Measurements from ENCODE around the gene ASCC2.
"Not testable (repeated sequence)": the region's sequence is repeated elsewhere in the genome, so short reads cannot be mapped to it uniquely, and the experiment has no call there.

ASCC2 gene

DNA sequence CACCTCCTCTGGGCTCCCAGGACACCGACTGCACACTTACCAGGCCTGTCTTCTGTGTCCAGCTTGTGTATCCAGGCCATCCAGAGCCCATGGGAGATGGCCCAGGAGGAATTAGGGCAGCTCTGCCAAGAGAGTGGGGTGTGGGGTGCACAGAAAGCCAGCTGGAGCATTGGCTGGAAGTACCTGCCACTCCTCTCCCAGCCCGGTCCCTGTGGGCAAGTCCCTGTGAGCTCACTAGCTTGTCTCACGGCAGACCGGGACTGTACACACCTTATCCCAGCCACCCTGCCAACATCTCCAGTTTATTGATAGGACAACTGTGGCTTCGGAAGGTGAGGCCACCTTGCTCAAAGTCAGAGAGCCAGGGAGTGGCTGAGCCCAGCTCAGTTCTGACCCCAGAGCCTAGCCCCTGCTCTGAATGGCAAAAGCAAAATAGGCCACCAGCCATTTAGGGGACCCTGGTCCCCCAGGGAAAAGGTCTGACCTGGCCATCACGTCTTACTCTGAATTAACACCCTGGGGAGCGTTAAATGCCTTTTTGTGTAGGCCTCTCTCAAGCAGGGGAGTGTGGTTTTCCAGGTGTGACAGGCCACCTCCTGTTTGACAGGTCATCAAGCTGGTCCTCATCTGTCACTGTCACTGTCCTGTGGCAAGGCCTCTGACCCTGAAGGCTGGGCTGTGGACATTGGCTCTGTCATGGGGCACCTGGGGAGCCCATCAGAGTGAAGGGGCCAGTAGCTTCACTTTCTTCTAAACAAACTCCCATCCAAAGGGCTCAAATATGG, 55.8 kb downstream of the ASCC2 start:
- DNase-seq, result no peak

DNA sequence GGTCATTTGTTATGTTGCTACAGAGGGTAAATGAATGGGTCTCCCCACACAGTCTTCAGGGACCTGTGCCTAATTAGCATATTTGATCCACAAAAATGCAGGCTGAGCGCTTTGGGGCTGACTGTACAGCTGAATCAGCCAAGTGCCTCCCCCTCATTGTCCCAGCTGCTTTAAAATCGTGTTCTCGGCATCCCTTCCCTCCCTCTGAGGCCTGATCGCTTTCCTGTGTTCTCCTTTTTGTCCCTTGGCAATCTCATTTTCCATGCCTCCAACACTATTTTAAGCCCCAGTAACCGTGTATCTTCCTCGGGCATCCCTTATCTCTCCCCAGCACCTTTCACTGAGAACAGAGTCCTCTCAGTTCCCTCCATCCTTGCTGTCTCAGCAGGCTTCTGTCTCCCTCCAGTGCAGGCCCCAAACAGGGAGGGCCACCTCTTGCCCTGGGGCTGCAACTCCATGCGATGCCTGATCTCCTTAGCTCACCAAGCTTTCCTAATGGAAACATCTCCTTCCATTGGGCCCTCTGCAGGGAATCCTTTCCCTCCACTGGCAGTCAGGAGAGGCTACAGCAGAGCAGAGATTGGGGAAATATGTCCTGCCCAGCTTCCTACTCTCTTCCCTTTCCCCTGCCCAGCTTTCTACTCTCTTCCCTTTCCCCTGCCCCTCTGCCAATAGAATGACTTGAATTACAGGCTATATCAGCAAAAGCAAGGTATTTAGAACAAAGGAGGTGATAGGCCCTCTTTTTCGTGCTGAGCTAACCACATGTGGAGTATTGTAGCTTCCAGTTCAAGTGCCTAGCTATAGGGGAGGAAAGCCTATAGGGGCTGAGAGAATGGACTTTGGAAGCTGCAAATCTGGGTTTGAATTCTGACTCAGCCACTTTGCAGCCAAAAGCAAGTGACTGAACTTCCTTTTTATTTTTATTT, 57.1 kb downstream of the ASCC2 start:
- DNase-seq, result no peak

DNA sequence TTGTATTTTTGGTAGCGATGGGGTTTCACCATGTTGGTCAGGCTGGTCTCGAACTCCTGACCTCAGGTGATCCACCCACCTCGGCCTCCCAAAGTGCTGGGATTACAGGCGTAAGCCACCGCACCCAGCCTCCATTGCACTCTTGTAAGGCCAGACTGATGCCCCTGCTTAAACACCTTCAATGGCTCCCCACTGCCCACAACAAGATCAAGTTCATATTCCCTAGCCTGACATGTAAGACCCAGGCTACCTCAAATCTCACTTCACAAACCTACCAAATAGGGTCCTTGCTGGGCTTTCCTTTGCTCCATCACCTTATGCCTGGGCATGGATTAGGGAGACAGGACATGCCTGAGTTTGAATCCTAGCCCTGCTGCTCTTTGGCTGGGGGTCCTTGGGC, 57.9 kb downstream of the ASCC2 start:
- no peak for DNase-seq

DNA sequence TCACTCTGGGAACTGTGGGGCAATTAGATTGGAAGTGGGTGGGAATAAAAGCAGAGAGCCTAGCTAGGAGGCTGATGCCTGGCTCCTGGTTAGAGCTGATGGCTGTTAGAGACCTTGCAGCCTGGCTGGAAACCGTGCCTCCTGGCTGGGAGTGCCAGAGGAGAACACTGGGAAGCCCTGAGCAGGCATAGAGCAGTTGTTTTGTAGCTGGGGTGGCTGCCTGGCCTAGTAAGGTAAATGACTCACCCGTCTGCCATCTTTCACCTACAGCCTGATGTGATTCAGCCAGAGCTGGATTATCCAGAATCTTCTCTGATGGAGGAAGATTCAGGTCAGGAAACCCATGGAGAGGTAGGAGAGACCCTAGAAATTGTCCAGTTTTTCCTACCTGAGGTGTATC, 64.8 kb downstream of the ASCC2 start:
- no peak for DNase-seq

DNA sequence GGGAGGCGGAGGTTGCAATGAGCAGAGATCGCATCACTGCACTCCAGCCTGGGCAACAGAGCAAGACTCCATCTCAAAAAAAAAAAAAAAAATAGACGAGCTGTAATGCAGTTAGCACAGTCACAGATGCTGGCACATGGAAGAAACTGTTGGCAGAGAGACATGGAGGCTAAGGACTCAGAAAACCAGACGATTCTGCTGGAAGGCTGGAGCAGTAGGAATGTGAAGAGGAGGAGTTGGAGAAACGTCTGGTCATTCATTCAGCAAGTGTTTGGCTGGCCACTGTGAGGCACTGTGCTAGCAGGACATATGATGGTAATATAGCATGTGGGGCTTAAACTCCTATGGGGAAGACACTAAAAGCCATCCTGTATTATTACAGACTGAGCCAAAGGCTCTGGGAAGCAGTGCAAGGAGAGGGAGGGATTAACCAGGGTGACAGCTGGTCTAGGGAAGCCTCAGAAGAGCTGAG, 65.9 kb downstream of the ASCC2 start:
- peak; percentile 22 for DNase-seq

DNA sequence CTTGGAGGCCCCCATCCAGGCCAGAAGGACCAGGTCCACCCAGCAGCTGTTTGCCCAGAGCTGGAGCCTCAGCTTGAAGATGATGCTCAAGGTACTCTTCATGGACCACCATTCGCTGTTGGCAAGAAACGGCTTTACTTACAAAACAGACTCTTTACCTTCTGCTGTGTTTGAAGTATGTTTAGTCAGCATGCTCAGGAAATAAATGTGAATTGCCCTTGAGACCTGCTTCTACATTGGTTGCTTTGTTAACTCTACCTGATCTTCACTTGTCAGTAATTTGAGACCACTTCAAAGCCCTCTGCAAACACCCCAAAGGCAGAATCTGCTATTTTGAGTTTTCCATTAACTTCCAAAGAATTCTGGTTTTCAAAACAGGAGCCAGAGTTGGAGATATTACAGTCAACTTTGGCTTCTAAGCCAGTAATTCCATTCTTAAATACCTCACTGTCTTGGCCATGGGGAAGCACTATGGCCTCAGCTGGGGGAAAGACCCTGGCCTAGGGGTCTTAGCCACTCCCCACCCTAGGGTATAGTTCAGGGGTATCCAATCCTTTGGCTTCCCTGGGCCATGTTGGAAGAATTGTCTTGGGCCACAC, 68.3 kb downstream of the ASCC2 start:
- no peak for DNase-seq

DNA sequence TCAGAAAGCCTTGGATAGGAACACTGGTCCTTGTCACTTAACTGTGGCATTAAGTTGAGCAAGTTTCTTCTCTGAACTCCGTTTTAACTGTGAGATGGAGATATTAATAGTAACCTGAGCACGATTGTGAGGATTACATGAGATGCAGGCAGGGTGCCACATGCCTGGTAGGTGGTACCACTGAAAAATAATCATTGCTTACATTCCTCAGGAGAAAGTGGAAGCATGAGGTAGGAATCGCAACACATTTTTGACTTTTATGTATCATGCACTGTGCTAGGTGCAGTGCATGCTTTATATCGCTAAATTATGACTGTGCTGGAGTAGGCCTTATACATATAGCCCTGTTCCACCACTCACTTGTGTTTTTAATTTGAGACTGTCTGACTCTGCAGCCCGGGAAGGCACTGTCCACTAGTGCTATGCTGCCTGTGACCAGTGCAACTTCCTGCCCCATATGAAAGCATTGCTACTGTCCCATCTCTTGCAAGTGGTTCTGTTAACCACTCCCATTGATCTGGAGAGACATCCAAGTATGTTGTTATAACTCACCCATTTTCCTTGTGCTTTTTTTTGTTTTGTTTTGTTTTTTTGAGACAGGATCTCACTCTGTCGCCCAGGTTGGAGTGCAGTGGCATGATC, 69.9 kb downstream of the ASCC2 start:
- peak; percentile 9 for DNase-seq

DNA sequence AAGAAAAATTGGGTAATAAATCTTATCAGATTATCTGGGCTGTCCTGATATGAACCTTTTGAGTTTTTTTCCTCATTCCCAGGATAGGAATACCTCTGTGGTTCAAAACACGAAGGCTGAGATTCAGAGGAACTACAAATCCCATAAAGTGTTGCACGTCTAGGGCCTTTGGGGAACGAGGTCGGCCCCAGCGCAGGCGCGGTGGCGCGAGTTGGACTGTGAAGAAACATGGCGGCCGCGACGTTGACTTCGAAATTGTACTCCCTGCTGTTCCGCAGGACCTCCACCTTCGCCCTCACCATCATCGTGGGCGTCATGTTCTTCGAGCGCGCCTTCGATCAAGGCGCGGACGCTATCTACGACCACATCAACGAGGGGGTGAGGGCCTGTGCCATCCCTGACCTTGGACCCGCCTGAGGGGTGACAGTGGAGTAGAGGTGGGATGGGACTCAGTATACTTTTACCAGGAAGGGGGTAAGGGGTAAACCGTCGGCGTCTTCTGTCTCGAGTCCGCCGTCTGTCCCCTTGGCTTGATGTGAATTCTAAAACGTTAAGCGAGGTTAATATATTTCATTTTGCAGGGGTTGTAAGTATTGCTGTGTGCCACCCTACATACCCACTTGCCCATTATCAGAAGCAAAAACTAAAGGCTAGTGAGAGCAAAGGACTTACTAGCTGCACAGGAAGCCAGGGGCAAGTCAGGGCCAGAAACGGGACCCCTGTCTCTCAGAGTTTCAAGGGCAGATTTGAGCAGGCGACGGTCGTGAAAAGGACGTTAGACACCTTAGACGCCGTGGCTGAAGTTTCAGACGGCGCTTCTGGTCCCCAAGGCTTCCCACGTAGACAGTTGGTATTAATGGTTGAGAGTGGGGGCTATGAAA, 70.7 kb downstream of the ASCC2 start, which contains the start of gene UQCR10:
TSS of gene UQCR10 (plus strand) at position 199 of the 881 bp plus-strand sequence. CDS start at position 229, 30 bp downstream.
- DNase-seq, result peak; percentile 96

DNA sequence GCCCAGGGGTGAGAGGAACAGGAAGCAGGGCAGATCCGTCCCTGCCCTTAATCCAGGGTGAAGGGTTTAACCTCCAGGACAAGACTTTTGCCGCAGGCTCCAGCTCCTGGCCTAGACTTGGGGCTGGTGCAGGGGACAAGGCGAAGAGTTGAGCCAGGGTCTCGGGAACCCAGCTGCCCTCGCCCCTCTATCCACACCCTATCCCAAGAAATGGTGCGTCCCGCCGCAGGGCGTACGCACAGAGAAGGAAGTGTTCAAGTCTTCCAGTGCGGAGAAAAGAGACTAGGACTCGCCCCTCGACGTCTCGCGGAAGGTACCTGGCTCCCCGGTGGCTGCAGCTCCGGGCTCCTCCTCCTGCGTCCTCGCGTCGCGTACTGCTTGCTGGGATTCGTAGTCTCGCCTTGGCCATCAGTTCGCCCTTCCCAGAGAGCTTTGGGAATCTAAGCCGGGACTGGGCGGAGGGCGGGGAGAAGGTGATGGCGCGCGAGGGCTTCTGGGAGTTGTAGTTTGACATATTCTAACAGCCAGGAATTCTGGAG, 71.4 kb downstream of the ASCC2 start, which contains the start of gene ZMAT5:
TSS of gene ZMAT5 (minus strand) at position 376 of the 539 bp plus-strand sequence. CDS start 18,463 bp downstream, outside the sequence.
- peak; percentile 97 for DNase-seq

DNA sequence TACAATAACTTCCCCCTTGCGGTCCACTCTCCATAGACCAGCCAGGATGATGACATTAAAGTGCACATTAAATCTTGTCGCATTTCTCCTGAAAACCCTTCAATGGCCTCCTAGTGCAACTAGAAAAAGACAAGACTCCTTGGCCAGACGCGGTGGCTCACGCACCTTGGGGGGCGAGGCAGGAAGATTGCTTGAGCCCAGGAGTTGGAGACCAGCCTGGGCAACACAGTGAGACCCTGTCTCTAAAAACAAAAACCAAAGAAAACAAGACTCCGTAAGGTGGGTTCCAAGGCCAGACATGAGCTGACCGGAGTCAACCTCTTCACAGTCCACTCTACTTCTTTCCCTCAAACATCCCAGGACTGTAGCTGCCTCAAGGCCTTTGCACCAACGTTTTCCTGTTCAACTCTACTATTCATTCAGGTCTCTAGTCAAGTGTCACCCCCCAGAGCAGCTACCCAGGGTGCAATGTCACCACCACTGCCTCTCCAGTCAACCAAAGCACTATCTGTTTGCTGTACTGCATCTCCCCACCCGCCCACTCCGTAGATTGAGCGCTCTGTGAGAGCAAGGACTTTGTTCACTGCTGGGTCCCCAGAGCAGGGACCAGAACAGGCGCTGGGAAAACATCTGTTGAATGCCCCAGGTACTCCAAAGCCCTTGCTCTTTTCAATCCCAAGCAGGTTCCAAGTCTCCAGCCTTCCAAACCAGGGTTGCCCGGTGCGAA, 72.0 kb downstream of the ASCC2 start:
- peak; percentile 21 for DNase-seq

DNA sequence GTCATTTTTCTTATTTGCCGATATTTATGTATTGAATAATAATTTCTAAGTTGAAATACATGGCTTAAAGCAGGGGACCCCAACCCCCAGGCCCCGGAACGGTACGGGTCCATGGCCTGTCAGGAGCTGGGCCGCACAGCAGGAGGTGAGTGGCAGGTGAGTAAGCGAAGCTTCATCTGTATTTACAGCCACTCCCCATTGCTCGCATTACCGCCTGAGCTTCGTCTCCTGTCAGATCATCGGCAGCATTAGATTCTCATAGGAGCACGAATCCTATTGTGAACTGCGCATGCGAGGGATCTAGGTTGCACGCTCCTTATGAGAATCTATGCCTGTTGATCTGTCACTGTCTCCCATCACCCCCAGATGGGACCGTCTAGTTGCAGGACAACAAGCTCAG, 75.8 kb downstream of the ASCC2 start:
- DNase-seq, result no peak

DNA sequence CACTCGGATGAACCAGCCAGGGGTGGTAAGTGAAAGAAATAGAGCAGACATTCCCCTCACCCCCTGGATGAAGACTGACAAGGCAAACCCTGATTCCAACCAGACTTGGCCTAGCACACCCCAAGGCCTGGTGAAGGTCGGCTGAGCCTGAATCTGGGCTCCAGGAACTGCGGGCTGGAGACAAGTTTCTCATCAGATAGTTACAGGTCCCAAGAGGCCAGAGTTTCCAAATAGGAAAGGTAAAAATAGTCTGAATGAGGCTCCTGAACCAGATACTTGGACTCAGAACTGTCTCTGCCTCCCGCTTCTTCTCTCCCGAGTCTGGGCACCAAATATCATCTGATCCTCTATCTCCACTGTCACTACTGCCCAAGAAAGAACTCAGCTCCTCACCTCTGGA, 79.1 kb downstream of the ASCC2 start:
- no peak for DNase-seq

DNA sequence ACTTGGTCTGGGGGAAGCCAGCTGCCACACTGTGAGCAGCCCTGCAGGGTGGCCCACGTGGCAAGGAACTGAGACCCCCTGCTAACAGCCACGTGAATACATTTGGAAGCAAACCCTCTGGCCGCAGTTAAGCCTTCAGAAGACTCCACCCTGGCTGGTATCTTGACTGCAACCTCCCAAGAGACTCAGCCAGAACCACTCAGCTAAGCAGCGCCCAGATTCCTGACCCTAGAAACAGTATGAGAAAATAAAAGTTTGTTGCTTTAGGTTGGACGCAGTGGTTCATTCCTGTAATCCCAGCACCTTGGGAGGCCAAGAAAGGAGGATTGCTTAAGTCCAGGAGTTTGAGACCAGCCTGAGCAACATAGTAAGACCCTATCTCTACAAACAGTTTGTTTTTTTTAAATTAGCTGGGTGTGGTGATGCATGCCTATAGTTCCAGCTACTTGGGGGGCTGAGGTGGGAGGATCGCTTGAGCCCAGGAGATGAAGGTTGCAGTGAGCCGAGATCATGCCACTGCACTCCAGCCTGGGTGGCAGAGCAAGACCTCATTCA, 79.9 kb downstream of the ASCC2 start:
- DNase-seq, result no peak

DNA sequence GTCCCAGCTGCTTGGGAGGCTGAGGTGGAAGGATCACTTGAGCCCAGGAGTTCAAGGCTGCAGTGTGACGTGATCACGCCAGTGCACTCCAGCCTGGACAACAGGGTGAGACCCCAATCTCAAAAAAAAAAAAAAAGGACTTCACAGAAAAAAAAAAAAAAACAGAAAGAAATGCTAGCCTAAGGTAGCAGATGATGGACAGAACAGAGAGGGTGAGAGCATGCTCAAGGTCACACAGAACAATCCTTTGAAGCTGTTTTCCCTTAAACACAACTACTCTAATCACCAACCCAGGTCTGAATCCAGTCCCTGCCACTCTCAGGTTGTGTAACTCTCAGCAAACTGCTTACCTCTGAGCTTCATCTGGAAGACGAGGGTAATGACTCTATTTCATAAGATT, 81.0 kb downstream of the ASCC2 start:
- DNase-seq, result no peak

DNA sequence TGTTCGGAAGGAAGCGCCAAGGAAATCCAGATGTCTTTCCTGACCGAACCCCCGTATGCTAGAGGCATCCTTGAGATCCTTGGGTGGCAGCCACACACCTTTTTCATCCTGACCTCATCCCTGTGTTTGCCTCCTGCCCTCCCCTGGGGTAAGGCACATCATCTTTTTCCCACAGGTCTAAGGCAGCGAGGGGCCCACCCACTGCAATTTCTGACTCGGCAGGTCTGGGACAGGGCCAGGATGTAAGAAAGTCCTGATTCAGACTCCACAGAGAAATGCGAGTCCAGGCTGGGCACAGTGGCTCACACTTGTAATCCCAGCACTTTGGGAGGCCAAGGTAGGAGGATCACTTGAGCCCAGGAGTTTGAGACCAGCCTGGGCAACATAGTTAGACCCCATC, 81.7 kb downstream of the ASCC2 start:
- DNase-seq, result no peak

DNA sequence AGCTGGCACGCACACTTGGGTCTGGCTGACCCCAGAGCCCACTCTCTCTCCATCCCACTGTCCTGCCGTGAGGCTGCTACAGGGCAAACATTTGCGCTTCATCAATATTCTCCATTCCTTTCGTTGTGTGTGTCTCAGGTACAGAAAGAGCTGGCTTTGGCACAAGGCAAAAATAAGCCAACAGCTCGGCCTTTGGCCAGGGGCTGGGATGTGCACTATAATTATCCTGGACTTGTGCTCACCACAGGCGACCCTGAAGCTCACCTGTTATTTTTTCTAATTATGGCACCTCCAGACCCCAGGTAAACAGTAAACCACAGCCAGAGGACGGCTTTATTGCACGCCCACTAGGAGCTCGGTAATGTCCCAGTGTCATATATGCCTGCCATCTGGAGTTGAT, 82.2 kb downstream of the ASCC2 start:
- no peak for DNase-seq

DNA sequence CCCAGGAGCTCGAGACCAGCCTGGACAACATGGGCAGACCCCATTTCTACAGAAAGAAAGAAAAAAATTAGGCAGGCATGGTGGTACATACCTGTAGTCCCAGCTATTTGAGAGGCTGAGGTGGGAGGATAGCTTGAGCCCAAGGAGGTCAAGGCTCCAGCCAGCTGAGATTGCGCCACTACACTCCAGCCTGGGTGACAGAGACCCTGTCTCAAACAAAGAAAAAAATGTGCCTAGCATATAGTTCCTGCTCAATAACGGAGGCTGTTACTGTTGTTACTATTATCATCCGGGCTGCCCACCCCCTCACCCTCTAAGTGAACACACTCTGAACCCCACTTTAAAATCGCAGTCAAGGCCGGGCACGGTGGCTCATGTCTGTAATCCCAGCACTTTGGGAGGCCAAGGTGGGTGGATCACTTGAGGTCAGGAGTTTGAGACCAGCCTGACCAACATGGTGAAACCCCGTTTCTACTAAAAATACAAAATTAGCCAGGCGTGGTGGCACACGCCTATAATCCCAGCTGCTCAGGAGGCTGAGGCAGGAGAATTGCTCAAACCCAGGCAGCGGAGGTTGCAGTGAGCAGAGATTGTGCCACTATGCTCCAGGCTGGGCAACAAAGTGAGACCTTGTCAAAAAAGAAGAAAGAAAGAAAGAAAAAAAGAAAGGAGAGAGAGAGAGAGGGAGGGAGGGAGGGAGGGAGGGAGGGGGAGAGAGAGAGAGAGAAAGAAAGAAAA, 83.2 kb downstream of the ASCC2 start:
- DNase-seq, result not testable (repeated sequence)

DNA sequence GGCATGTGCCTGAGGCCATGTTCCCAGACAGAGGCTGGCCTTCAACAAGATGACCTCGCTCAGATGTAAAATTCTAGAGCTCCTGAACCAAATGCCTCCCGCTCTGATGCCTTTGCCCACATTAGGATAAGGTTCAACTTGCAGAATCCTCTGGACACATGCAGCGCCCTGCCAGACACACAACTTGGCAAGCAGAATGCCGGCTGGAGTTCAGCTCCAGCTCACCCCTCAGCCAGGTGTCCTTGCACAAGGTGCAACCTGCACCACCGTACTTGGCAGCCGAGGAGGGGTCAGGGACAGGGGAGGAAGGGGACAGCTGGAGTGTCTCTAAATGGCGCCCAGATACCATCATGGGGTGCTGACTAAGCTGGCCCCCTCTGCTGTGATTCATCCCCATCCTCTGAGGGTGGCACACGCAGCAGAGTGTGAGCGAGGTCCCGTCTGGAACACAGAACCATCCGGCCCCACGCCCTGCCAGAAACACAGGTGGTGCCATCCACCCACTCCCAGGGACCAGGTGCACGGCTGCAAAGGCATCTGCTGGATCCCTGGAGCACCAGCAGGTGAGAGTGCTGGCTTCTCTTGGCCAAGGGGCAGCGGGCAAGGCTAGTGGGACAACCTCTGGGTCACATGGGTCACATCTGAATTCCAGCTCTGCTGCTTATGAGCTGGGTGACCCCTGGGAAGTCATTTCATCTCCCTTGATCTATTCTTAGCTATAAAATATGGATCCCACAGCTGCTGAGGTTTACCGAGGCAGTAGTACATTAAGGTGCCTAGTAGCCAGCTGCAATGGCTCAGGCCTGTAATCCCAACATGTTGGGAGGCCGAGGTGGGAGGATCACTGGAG, 84.0 kb downstream of the ASCC2 start:
- DNase-seq, result no peak

DNA sequence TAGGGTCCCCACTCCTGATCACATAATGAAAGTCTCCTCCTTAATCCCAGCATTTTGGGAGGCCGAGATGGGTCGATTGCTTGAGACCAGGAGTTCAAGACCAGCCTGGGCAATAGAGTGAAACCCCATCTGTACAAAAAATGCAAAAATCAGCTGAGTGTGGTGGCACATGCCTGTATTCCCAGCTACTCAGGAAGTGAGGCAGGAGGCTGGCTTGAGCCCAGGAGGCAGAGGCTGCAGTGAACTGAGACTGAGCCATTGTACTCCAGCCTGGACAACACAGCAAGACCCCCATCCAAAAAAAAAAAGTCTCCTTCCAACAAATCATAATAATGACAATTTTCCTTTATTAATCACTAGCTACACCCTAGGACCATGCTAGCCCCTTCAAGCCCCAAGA, 86.4 kb downstream of the ASCC2 start:
- no peak for DNase-seq
